Right renal pelvis (tissue), 4 donors: ENCODE measurements around the gene MRTFA. TPM values are rescaled to one million over a fixed set of nuclear protein-coding genes. Genes with fewer than 3 reads are reported as not detected.
"Not testable (repeated sequence)": the region's sequence is repeated elsewhere in the genome, so short reads cannot be mapped to it uniquely, and the experiment has no call there.

Experiments
- DNase-seq, 4 donors: peaks; one replicate each; pipeline ENCODE4 v3.0.0-alpha.2; 2013; ENCODE audit warnings: low read depth in 4 of 4, low spot score in 3 of 4, missing footprints in 1 of 4
- polyA plus RNA-seq, 4 donors: library from polyadenylated mRNA; unstranded; fragments of 120-200 nt; gene quantifications; one replicate each; pipeline ENCODE4 v1.2.1, GENCODE V29; 2013; ENCODE audit not compliant: insufficient read length in 4 of 4

MRTFA gene
- polyA plus RNA-seq, 4 donors, result 21.9 to 31.0 (median 24.3) TPM

DNA sequence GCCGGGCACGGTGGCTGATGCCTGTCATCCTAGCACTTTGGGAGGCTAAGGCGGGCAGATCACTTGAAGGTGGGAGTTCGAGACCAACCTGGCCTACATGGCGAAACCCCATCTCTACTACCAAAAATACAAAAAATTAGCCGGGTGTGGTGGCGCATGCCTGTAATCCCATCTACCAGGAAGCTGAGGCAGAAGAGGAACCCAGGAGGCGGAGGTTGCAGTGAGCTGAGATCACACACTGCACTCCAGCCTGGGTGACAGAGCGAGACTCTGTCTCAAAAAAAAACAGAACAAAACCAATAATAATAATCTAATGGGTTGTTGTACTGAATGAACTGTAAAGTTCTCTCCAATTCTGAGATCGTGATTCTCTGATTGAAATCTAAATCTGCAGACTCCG lies 258.1 kb downstream of the MRTFA start:
- not testable (repeated sequence) for DNase-seq

DNA sequence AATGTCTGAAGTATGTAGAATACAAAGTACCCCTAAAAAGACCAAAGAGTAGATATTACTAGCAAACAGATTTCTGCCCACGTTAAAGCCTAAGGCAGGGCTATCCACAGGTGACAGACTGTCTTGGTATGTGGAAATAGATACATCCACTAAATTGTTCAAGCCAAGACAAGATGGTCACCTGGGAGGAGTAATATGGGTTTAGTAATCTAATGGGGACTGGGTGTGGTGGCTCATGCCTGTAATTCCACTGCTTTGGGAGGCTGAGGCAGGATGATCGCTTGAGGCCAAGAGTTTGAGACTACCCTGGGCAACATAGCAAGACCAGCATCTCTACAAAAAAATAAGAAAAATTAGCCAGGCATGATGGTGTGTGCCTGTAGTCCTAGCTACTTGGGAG lies 258.6 kb downstream of the MRTFA start:
- no peak for DNase-seq

DNA sequence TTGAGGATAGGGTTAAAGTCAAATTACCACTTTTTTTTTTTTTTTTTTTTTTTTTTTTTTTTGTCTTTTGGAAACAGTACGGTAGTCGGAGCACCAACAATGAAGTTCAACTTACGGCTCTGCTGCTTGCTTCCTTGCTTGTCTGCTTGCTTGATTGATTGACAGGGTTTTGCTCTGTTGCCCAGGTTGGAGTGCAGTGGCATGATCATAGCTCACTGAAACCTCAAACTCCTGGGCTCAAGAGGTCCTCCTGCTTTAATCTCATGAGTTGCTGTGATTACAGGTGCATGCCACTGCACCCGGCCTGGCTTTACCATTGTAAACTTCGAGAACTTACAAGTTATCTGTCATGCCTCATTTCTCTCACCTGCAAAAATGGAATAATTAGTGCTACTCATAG lies 260.4 kb downstream of the MRTFA start:
- DNase-seq, result no peak

DNA sequence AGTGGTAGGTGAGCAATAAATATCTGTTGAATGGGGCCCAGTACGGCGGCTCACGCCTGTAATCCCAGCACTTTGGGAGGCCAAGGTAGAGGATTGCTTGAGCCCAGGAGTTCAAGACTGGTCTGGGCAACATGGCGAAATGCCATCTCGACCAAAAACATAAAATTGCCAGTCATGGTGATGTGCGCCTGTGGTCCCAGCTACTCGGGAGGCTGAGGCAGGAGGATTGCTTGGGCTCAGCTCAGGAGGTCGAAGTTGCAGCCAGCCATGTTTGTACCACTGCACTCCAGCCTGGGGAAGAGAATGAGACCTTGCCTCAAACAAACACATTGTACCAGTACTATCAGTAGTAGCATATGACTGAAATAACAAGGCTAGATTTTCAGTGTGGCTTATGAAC lies 262.0 kb downstream of the MRTFA start:
- DNase-seq, result no peak

DNA sequence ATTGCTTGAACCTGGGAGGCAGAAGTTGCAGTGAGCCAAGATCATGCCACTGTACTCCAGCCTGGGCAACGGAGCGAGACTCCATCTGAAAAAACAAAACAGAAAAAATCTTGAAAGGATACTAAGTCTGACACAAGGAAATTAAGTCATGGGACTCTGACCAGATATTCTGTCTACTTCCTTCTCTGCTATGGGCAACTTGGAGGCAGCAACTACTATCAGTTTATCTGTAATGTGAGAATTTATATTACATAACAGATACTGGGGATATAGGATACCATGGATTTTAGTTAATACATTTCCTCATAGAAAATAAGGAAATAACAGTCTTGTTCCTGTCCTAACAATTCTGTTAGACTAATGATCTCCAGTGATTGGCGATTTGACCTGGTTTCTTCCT lies 267.7 kb downstream of the MRTFA start:
- DNase-seq, result no peak

DNA sequence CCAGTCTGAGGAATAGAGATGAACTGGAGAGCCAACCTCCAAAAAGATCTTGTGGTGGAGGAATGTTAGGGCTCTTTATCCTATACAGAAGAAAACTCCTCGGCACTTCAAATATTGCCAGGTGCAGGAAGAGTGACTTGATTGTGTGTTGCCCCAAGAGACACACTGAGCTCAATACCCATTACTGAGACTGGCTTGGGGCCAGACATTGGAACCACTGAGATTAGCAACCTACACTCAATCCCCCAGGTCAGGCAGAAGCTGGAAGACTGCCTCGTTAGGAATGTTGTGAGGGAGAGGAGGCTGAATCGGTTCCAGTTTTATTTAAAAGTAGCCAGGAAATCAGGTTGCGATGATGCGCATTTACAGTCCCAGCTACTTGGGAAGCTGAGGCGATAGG lies 268.5 kb downstream of the MRTFA start:
- DNase-seq, result no peak

DNA sequence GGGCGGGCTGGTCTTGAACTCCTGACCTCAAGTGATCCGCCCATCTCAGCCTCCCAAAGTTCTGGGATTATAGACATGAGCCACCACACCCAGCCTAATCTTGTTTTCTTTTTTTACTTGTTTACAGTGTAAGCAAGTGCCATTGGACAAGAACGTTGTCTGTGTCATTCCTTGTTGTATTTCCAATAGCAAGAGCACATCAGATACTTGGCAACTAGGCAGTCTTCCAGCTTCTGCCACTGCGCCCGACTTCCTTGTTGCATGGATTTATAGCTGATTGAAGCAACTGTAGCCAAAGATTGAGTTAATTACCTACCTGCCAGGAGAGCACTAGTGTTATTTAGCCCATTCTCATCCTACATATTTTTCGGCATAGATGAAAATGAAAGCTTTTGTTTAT lies 269.2 kb downstream of the MRTFA start:
- DNase-seq, result no peak

DNA sequence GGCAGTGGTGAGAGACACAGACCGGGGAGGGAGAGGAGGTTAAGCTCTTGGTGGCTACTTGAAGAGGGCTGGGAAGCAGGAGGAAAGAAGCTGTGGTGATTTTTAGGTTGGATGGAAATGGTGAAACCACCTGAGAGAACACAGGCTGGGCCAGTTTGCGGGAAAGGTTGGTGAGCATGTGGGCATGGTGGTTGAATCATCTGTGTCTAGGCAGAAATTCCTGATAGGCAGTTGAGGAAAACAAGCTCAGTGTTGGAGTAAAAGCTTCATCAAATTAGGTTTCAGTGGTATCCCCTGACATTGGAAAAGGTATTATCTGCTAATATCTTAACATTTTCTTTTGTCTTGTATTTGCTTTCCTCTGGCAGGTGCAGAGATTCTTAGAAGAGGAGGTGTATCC lies 270.5 kb downstream of the MRTFA start:
- DNase-seq, result no peak

DNA sequence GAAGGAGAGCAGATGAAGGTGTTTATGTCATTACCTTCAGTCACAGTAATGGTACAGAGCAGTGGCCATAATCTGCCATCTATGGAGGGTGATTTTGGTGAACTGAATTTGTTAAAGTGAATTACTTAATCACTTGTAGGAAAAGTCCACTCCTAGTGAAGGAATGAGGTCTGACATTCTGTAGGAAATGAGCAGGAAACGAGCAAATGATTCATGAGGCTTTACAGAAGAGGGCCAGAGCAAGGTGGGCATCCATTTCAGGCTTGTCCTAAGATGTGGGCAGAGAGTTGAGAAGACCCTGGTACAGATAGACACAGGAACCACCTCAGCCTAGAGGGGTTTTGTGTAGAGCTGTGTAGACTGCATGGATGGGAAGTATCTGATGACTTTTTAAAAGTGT lies 272.1 kb downstream of the MRTFA start:
- DNase-seq, result no peak

DNA sequence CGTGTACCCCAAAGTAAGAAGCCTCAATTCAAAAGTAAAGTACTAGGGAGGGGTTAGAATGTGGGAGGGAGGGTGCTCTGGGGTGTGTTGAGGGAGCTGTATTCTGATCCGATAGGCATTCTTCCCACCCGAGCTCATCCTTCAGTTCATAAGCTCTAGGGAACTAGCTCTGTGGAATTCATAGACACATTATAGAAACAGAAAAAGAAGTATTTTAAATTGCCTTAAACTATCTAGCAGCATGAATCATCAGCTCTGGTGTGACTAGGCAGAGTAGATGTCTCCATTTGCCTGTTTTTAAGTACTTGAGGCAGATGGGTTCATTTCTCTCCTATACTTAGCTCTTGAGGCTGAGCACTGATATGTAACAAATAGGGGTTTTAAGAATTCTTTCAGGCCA lies 273.5 kb downstream of the MRTFA start:
- DNase-seq, result no peak

DNA sequence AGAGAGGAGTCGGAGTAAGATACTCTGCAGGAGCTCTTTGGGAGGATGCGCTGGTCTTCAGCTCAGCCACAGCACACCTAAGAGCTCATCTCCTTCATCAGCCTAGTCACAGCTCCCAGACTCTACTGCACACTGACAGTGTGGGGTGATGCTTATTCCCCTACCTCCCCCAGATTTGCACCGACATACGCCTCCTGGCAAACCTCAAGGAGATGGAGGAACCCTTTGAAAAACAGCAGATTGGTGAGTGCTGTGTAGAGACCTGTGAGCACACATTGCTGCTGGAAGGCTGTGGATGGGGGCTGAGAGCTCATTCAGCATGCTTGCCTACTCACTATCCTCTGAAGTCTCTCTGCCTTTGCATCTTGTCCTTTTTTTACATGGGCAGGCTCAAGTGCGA lies 275.4 kb downstream of the MRTFA start:
- no peak for DNase-seq

Other genes with a start within 250 kb of the MRTFA start
- gene MCHR1, start 42.8 kb upstream of the MRTFA start, polyA plus RNA-seq, result under 1 TPM; 0.24 to 0.60 (median 0.34) TPM
- 10 to 100 TPM; 39.3 to 45.9 (median 41.3) TPM for gene SLC25A17, start 182.6 kb upstream of the MRTFA start, polyA plus RNA-seq
- gene ST13, start 219.9 kb upstream of the MRTFA start, polyA plus RNA-seq, result 100 to 1,000 TPM; 576 to 664 (median 615) TPM
- 10 to 100 TPM; 15.7 to 25.8 (median 20.5) TPM for gene XPNPEP3, start 220.4 kb upstream of the MRTFA start, polyA plus RNA-seq
- gene DNAJB7, start 225.4 kb upstream of the MRTFA start, polyA plus RNA-seq, result under 1 TPM; 0.25 to 0.46 (median 0.29) TPM